Liver (tissue), 9 donors: ENCODE measurements around the gene DDX41. TPM values are rescaled to one million over a fixed set of nuclear protein-coding genes. Genes with fewer than 3 reads are reported as not detected.

ENCODE experiments used
- DNase-seq: peaks from one replicate; pipeline ENCODE4 v3.0.0-alpha.2; 2017; ENCODE audit warnings: low spot score
- H3K27ac ChIP-seq, 2 donors: one replicate each; pipeline ENCODE4 v1.7.0; 2013; ENCODE audit warnings: inconsistent platforms in 2 of 2, low read length in 2 of 2, control low read depth in 1 of 2, low read depth in 1 of 2, mild to moderate bottlenecking in 1 of 2
- H3K27me3 ChIP-seq, 4 donors: one replicate each; pipeline versions ENCODE4 v1.6.1 to v1.7.0; 2013; ENCODE audit warnings: low read length in 3 of 4, inconsistent platforms in 1 of 4, mild to moderate bottlenecking in 1 of 4, moderate library complexity in 1 of 4; ENCODE audit not compliant: control insufficient read depth in 4 of 4, insufficient read depth in 4 of 4
- H3K36me3 ChIP-seq, 4 donors: one replicate each; pipeline versions ENCODE4 v1.6.1 to v1.7.0; 2013; ENCODE audit warnings: low read length in 3 of 4, mild to moderate bottlenecking in 3 of 4, low read depth in 1 of 4, moderate library complexity in 1 of 4; ENCODE audit not compliant: control insufficient read depth in 4 of 4, insufficient read depth in 3 of 4
- H3K4me1 ChIP-seq, 4 donors: one replicate each; pipeline versions ENCODE4 v1.6.1 to v1.7.0; 2013; ENCODE audit warnings: low read length in 3 of 4, mild to moderate bottlenecking in 3 of 4, moderate library complexity in 1 of 4; ENCODE audit not compliant: control insufficient read depth in 4 of 4, insufficient read depth in 4 of 4
- H3K4me3 ChIP-seq, 3 donors: one replicate each; pipeline versions ENCODE4 v1.6.1 to v1.7.0; 2013; ENCODE audit warnings: low read length in 3 of 3, control low read depth in 1 of 3, low read depth in 1 of 3, mild to moderate bottlenecking in 1 of 3
- H3K9ac ChIP-seq, 2 donors: one replicate each; pipeline ENCODE4 v1.7.0; 2013; ENCODE audit warnings: low read length in 2 of 2, mild to moderate bottlenecking in 2 of 2, moderate library complexity in 2 of 2, control low read depth in 1 of 2, low read depth in 1 of 2
- H3K9me3 ChIP-seq, 4 donors: one replicate each; pipeline versions ENCODE4 v1.6.1 to v1.7.0; 2013; ENCODE audit warnings: low read length in 3 of 4; ENCODE audit not compliant: control insufficient read depth in 4 of 4
- CTCF ChIP-seq: fragments of 150-350 bp; IDR thresholded peaks from 2 replicates; pipeline ENCODE4 v1.5.1; 2017; ENCODE audit warnings: improper control_type of control experiment, low read depth, low read length; ENCODE audit not compliant: missing input control
- EGR1 ChIP-seq, 2 donors: IDR thresholded peaks; 2 replicates each; pipeline ENCODE4 v1.6.1; 2016 to 2018; ENCODE audit warnings: antibody characterized with exemption in 2 of 2, low read depth in 2 of 2
- FOXA1 ChIP-seq: IDR thresholded peaks from 2 replicates; pipeline ENCODE4 v1.6.1; 2016; ENCODE audit warnings: antibody characterized with exemption
- FOXA2 ChIP-seq: IDR thresholded peaks from 2 replicates; pipeline ENCODE4 v1.6.1; 2016; ENCODE audit warnings: antibody characterized with exemption
- GABPA ChIP-seq, 2 donors: IDR thresholded peaks in 1 of 2; conservative IDR thresholded peaks in 1 of 2; 2 replicates each; pipeline ENCODE4 v1.6.1; 2016; ENCODE audit warnings: antibody characterized with exemption in 2 of 2, mild to moderate bottlenecking in 1 of 2, moderate library complexity in 1 of 2
- HNF4A ChIP-seq, 2 donors: conservative IDR thresholded peaks; 2 replicates each; pipeline ENCODE4 v1.6.1; 2016; ENCODE audit warnings: antibody characterized with exemption in 2 of 2, mild to moderate bottlenecking in 2 of 2
- HNF4G ChIP-seq: IDR thresholded peaks from 2 replicates; pipeline ENCODE4 v1.6.1; 2016; ENCODE audit warnings: antibody characterized with exemption
- JUND ChIP-seq, 2 donors: IDR thresholded peaks; 2 replicates each; pipeline ENCODE4 v1.6.1; 2016; ENCODE audit warnings: antibody characterized with exemption in 2 of 2
- NR2F2 ChIP-seq: IDR thresholded peaks from 2 replicates; pipeline ENCODE4 v1.6.1; 2016; ENCODE audit warnings: antibody characterized with exemption
- RAD21 ChIP-seq, 2 donors: IDR thresholded peaks; 2 replicates each; pipeline ENCODE4 v1.6.1; 2016; ENCODE audit warnings: antibody characterized with exemption in 2 of 2, mild to moderate bottlenecking in 2 of 2
- RXRA ChIP-seq, 2 donors: IDR thresholded peaks; 2 replicates each; pipeline ENCODE4 v1.6.1; 2017 to 2018; ENCODE audit warnings: antibody characterized with exemption in 2 of 2, mild to moderate bottlenecking in 1 of 2
- SP1 ChIP-seq: IDR thresholded peaks from 2 replicates; pipeline ENCODE4 v1.6.1; 2018; ENCODE audit warnings: antibody characterized with exemption, mild to moderate bottlenecking
- TAF1 ChIP-seq: conservative IDR thresholded peaks from 2 replicates; pipeline ENCODE4 v1.6.1; 2016; ENCODE audit warnings: antibody characterized with exemption, mild to moderate bottlenecking
- YY1 ChIP-seq: IDR thresholded peaks from 2 replicates; pipeline ENCODE4 v1.6.1; 2016; ENCODE audit warnings: antibody characterized with exemption, mild to moderate bottlenecking
- ZBTB33 ChIP-seq: IDR thresholded peaks from 2 replicates; pipeline ENCODE4 v1.6.1; 2016; ENCODE audit warnings: antibody characterized with exemption
- WGBS: extraction: QIAGEN DNeasy Blood & Tissue Kit; methylation state at CpG from one replicate; pipeline ENCODE4 v1.1.7; 2013; 5-methylcytosine and 5-hydroxymethylcytosine counted together
- polyA plus RNA-seq, 2 donors: library from polyadenylated mRNA; stranded (reverse) in 1 of 2; unstranded in 1 of 2; fragments of 200-250 nt in 1 of 2; fragments of >200 nt in 1 of 2; fragmentation: Nextera tagmentation in 1 of 2; extraction: Ambion mirVana in 1 of 2; gene quantifications; one replicate each; pipeline versions ENCODE4 v1.2.1 to v1.2.3, GENCODE V29; 2013 to 2015
- total RNA-seq, 2 donors: library from RNA; depleted of rRNA; stranded (reverse); fragments of >200 nt; gene quantifications; one replicate each; pipeline ENCODE4 v1.2.3, GENCODE V29; 2014
- TF ChIP-seq, protein P1 (sequence below): IDR thresholded peaks from 2 replicates; pipeline ENCODE4 v1.6.1; 2016; ENCODE audit warnings: antibody characterized with exemption
- TF ChIP-seq, protein P2 (sequence below): IDR thresholded peaks from 2 replicates; pipeline ENCODE4 v1.6.1; 2016; ENCODE audit warnings: antibody characterized with exemption
- TF ChIP-seq, protein P3 (sequence below): IDR thresholded peaks from 2 replicates; pipeline ENCODE4 v1.6.1; 2016; ENCODE audit warnings: antibody characterized with exemption, mild to moderate bottlenecking
- donor health status: healthy.
- donor health status: healthy.
- donor health status: healthy.
- donor health status: healthy.
- donor health status: healthy.

Gene DDX41
- 10 to 100 TPM; 42.4 to 58.5 TPM for total RNA-seq
- polyA plus RNA-seq, result 10 to 100 TPM; 20.4 to 48.7 TPM

DNA sequence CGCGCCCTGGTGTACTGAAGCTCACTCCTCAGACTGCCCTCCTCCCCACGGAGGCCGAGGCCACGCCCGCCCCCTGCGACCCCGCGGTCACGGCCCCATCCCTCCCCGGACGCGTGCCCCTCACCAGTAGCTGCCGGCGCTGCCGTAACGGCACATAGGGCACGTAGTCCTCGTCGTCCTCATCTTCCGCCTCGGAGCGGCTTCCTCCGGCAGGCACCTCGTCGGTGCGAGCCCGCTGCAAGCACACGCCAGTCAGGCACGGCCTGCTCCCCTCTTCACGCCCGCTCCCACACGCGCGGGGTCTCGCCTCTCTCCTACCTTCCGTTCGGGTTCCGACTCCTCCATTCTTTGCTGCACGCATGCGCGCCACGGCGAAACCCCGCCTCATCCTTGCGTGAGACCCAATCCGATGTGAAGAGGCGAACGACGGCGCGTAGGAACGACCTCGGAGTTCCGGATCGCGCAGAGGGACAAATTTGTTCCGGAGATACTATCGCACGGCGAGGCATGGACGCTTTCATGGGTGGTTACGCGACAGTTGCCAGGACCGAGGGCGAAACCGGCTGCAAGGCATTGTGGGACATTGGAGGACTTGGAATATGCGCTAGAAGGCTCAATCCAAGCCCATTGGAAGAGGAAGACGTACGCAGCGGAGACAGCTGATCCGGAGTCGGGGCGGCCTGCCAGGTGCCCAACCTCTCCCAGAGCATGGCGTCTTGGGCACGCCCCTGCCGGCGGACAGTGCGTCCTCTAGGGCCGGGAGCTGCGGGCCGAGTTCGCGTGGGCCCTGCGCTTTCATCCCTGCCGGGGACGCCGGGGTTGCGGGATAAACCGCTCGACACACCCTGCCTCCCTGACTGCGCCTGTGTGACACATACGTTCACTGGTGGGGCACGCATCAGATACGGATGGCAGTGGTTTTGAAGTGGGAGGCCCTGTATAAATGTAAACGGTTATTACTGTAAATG lies at the start of gene DDX41:
Gene DDX41 (minus strand): TSS at position 361 of the 968 bp plus-strand sequence. CDS start 16 bp downstream, at position 345.
- Histone ChIP-seq H3K9me3 (no peaks in the 10 kb centered on the region), H3K27me3 (no peaks in the 10 kb centered on the region), H3K4me1 (peaks cover 6 to 46% (median 18%) of the 10 kb centered on the region in 4 donors), H3K36me3 (peaks cover 18 to 56% (median 24%) of the 10 kb centered on the region in 4 donors), H3K27ac (peak within 1 kb of the TSS; percentile 62 to 76), H3K4me3 (peak within 1 kb of the TSS; percentile 76 to 97 (median 92)), H3K9ac (peak within 1 kb of the TSS; percentile 40 to 46)
- DNase-seq, result peak; percentile 95
- under 1% methylated on average over 96 of the region's 96 CpGs for whole genome bisulfite sequencing
- TF ChIP-seq JUND (IDR thresholded peaks at IDR 0.05) (peak in 1 of 2 donors; percentile 15), FOXA1 (peak; percentile 56), TAF1 (no peak), HNF4G (no peak), ZBTB33 (no peak), RAD21 (IDR thresholded peaks at IDR 0.05) (peak in 1 of 2 donors; percentile 61), FOXA2 (peak; percentile 49), RXRA (IDR thresholded peaks at IDR 0.05) (peak; percentile 74 to 82), NR2F2 (peak; percentile 70), YY1 (peak; percentile 98), SP1 (peak; percentile 86), GABPA (IDR thresholded peaks at IDR 0.05 in 1 of 2, conservative IDR thresholded peaks at IDR 0.05 in 1 of 2) (peak in 1 of 2 donors; percentile 89), HNF4A (conservative IDR thresholded peaks at IDR 0.05) (peak; percentile 43 to 49), CTCF (no peak), EGR1 (IDR thresholded peaks at IDR 0.05; ENCODE audit: low read depth in 2 of 2) (peak in 1 of 2 donors; percentile 81)
- TF ChIP-seq, protein P1, sequence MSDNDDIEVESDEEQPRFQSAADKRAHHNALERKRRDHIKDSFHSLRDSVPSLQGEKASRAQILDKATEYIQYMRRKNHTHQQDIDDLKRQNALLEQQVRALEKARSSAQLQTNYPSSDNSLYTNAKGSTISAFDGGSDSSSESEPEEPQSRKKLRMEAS, result no peak
- TF ChIP-seq, protein P2, sequence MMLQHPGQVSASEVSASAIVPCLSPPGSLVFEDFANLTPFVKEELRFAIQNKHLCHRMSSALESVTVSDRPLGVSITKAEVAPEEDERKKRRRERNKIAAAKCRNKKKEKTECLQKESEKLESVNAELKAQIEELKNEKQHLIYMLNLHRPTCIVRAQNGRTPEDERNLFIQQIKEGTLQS, result no peak
- TF ChIP-seq, protein P3, sequence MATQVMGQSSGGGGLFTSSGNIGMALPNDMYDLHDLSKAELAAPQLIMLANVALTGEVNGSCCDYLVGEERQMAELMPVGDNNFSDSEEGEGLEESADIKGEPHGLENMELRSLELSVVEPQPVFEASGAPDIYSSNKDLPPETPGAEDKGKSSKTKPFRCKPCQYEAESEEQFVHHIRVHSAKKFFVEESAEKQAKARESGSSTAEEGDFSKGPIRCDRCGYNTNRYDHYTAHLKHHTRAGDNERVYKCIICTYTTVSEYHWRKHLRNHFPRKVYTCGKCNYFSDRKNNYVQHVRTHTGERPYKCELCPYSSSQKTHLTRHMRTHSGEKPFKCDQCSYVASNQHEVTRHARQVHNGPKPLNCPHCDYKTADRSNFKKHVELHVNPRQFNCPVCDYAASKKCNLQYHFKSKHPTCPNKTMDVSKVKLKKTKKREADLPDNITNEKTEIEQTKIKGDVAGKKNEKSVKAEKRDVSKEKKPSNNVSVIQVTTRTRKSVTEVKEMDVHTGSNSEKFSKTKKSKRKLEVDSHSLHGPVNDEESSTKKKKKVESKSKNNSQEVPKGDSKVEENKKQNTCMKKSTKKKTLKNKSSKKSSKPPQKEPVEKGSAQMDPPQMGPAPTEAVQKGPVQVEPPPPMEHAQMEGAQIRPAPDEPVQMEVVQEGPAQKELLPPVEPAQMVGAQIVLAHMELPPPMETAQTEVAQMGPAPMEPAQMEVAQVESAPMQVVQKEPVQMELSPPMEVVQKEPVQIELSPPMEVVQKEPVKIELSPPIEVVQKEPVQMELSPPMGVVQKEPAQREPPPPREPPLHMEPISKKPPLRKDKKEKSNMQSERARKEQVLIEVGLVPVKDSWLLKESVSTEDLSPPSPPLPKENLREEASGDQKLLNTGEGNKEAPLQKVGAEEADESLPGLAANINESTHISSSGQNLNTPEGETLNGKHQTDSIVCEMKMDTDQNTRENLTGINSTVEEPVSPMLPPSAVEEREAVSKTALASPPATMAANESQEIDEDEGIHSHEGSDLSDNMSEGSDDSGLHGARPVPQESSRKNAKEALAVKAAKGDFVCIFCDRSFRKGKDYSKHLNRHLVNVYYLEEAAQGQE, result peak; percentile 84
